ENCODE results near the gene EFNA5. TPM values are rescaled to one million over a fixed set of nuclear protein-coding genes. Genes with fewer than 3 reads are reported as not detected.

The EFNA5 gene
- total RNA-seq, 1 experiment from 2014 or later, result 42.7 TPM

DNA sequence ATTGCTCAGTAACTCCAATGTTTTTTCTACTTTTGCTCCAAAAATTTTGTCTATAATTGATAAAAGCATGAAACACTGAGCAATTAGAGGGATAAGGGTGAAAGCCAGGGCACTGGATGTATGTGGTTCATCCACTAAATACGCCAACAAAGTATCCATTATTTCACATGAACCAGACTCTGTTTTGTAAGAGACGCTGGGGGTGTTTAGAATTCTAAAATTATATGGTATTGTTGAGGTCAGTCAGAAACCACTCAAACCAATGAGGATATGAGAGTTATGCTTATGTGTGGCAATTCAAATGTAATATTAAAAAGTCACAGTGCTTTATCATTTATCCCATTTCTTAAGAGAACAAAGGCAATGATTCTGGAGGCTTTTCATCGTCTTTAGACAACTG, 220.2 kb downstream of the EFNA5 start:
- Histone ChIP-seq H3F3A (ENCODE audit: insufficient read depth, low read depth) (peaks cover 11% of the 10 kb centered on the region; the same call in 1 of the 2 replicates), H3K9me2 (ENCODE audit: insufficient read depth) (0 out of 2 replicates have a peak, but pooled peaks cover 4% of the 10 kb centered on the region), H3K9me3 (ENCODE audit: insufficient read depth, low read depth) (peaks cover 4% of the 10 kb centered on the region; the same call in 1 of the 2 replicates), H3K4me3 (no peak overlapping the region), H3K79me2 (ENCODE audit: low read depth) (peaks cover 91% of the 10 kb centered on the region), H3K4me2 (no peak overlapping the region), H4K20me1 (ENCODE audit: insufficient read depth) (no peaks in the 10 kb centered on the region), H3K36me3 (ENCODE audit: low read depth) (no peaks in the 10 kb centered on the region), H3K4me1 (replicated peaks; ENCODE audit: insufficient read depth) (peaks cover 23% of the 10 kb centered on the region), H3K27me3 (ENCODE audit: insufficient read depth, low read depth) (no peaks in the 10 kb centered on the region), H2AFZ (no peak overlapping the region), H3K27ac (no peak overlapping the region)
- intact Hi-C loops (cut with micrococcal nuclease; ENCODE audit: unreplicated experiment), result no loop called here
- ChIA-PET POLR2A (ENCODE audit: unreplicated experiment) (no interaction called here), CTCF (no interaction called here)
- BruUV-seq (replicated peaks), result no TSS peak
- TF ChIP-seq, protein P1, sequence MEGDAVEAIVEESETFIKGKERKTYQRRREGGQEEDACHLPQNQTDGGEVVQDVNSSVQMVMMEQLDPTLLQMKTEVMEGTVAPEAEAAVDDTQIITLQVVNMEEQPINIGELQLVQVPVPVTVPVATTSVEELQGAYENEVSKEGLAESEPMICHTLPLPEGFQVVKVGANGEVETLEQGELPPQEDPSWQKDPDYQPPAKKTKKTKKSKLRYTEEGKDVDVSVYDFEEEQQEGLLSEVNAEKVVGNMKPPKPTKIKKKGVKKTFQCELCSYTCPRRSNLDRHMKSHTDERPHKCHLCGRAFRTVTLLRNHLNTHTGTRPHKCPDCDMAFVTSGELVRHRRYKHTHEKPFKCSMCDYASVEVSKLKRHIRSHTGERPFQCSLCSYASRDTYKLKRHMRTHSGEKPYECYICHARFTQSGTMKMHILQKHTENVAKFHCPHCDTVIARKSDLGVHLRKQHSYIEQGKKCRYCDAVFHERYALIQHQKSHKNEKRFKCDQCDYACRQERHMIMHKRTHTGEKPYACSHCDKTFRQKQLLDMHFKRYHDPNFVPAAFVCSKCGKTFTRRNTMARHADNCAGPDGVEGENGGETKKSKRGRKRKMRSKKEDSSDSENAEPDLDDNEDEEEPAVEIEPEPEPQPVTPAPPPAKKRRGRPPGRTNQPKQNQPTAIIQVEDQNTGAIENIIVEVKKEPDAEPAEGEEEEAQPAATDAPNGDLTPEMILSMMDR (conservative IDR thresholded peaks at IDR 0.05), result no peak
- DNase-seq, result no peak

DNA sequence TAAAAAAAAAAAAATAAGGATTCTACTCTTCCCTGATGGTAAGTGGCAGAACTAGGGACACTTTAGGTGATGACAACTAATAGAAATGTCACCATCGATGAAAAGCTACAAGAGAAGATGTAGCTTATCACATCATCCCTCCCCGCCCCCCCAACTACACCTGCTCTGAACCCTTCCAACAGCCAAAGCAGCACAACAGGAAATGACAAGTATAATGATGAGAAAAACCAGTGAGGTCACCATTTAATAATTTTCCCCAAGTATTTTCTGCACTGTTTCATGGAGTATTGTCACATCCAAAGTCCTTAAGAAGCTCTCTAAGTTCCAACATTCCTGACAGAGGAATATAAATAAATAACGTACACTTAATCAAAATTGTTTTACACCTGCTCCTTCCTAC, 221.4 kb downstream of the EFNA5 start:
- no peaks in the 10 kb centered on the region for H3K36me3 ChIP-seq (ENCODE audit: low read depth)
- ChIA-PET POLR2A (ENCODE audit: unreplicated experiment) (no interaction called here), CTCF (no interaction called here)
- peaks cover 11% of the 10 kb centered on the region for H3K4me1 ChIP-seq (replicated peaks; ENCODE audit: insufficient read depth)
- H3K79me2 ChIP-seq (ENCODE audit: low read depth), result peaks cover 88% of the 10 kb centered on the region
- DNase-seq, result no peak
- H3K27me3 ChIP-seq (ENCODE audit: insufficient read depth, low read depth), result no peaks in the 10 kb centered on the region
- H4K20me1 ChIP-seq (ENCODE audit: insufficient read depth), result no peaks in the 10 kb centered on the region
- 0 out of 2 replicates have a peak, but pooled peaks cover 4% of the 10 kb centered on the region for H3K9me2 ChIP-seq (ENCODE audit: insufficient read depth)
- intact Hi-C loops (cut with micrococcal nuclease; ENCODE audit: unreplicated experiment), result no loop called here
- BruUV-seq (replicated peaks), result no TSS peak
- TF ChIP-seq EZH2 (IDR thresholded peaks at IDR 0.05; ENCODE audit: low read depth), result no peak
- TF ChIP-seq, protein P1 (conservative IDR thresholded peaks at IDR 0.05), result no peak
- H3K4me3 ChIP-seq, result no peak overlapping the region
- H2AFZ ChIP-seq, result no peak overlapping the region
- H3K27ac ChIP-seq, result no peak overlapping the region
- H3K4me2 ChIP-seq, result no peak overlapping the region
- no peaks in the 10 kb centered on the region for H3F3A ChIP-seq (ENCODE audit: insufficient read depth, low read depth)
- H3K9me3 ChIP-seq (ENCODE audit: insufficient read depth, low read depth), result peaks cover 4% of the 10 kb centered on the region; the same call in 1 of the 2 replicates

DNA sequence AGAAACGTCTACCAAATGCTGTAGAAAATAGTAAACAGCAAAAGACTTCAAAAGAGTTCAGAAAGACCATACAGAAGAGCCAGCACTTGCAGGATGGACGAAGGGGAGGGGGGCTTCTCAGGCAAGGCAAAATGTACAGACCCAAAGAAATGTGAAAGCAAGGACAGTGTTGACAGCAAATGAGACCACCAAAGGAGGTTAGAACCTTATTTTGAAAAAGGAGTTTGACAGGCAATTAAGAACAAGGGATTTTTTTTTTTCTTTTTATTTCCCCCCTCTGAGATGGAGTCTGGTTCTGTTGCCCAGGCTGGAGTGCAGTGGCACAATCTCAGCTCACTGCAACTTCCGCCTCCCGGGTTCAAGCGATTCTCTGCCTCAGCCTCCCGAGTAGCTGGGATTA, 223.2 kb downstream of the EFNA5 start:
- no TSS peak for BruUV-seq (replicated peaks)
- H3K4me1 ChIP-seq (replicated peaks; ENCODE audit: insufficient read depth), result no peaks in the 10 kb centered on the region
- no peak overlapping the region for H3K27ac ChIP-seq
- no peaks in the 10 kb centered on the region for H3K36me3 ChIP-seq (ENCODE audit: low read depth)
- H2AFZ ChIP-seq, result no peak overlapping the region
- ChIA-PET CTCF (no interaction called here), POLR2A (ENCODE audit: unreplicated experiment) (no interaction called here)
- no peaks in the 10 kb centered on the region for H3F3A ChIP-seq (ENCODE audit: insufficient read depth, low read depth)
- H3K79me2 ChIP-seq (ENCODE audit: low read depth), result peaks cover 88% of the 10 kb centered on the region
- DNase-seq, result no peak
- 0 out of 2 replicates have a peak, but pooled peaks cover 4% of the 10 kb centered on the region for H3K9me2 ChIP-seq (ENCODE audit: insufficient read depth)
- no peaks in the 10 kb centered on the region for H3K27me3 ChIP-seq (ENCODE audit: insufficient read depth, low read depth)
- TF ChIP-seq EZH2 (IDR thresholded peaks at IDR 0.05; ENCODE audit: low read depth), result no peak
- TF ChIP-seq, protein P1 (conservative IDR thresholded peaks at IDR 0.05), result no peak
- intact Hi-C loops (cut with micrococcal nuclease; ENCODE audit: unreplicated experiment), result no loop called here
- H4K20me1 ChIP-seq (ENCODE audit: insufficient read depth), result no peaks in the 10 kb centered on the region
- no peak overlapping the region for H3K4me3 ChIP-seq
- H3K9me3 ChIP-seq (ENCODE audit: insufficient read depth, low read depth), result peaks cover 4% of the 10 kb centered on the region; the same call in 1 of the 2 replicates
- no peak overlapping the region for H3K4me2 ChIP-seq

All from PC-9 (cell line).